Ishikawa (cell line): Measurements from ENCODE around the gene PRRC2A.

Experiments used
- CEBPB ChIP-seq: IDR thresholded peaks from 2 replicates; pipeline ENCODE4 v1.6.1; 2012
- CREB1 ChIP-seq: IDR thresholded peaks from 2 replicates; pipeline ENCODE4 v1.6.1; 2012; ENCODE audit warnings: low read depth
- FOXM1 ChIP-seq: IDR thresholded peaks from 2 replicates; pipeline ENCODE4 v1.6.1; 2012; ENCODE audit warnings: low read depth, borderline replicate concordance
- MAX ChIP-seq: IDR thresholded peaks from 2 replicates; pipeline ENCODE4 v1.6.1; 2012
- REST ChIP-seq: IDR thresholded peaks from 2 replicates; pipeline ENCODE4 v1.6.1; 2012; ENCODE audit warnings: low read depth, mild to moderate bottlenecking
- ZBTB7A ChIP-seq: IDR thresholded peaks from 2 replicates; pipeline ENCODE4 v1.6.1; 2012; ENCODE audit warnings: low read depth

- TF ChIP-seq ZBTB7A (no peak; the same call in 1 of the 2 replicates), FOXM1 (no peak), REST (no peak), CEBPB (no peak), MAX (peak; percentile 24; the same call in 1 of the 2 replicates), CREB1 (no peak)
These were observed 60.7 kb downstream of the PRRC2A start for GRCh38 chr6:31681135-31681671.
